NCI-H2196 (cell line): ENCODE measurements around the gene DTX3.
A peak's percentile ranks its signal among the peaks of the same experiment; 100 is the strongest.
"Not testable (repeated sequence)": the region's sequence is repeated elsewhere in the genome, so short reads cannot be mapped to it uniquely, and the experiment has no call there.

Experiments
- DNase-seq: peaks from one replicate; lab custom pipeline; 2025; ENCODE audit not compliant: unreplicated experiment; lab: John Stamatoyannopoulos, UW

DTX3 gene

DNA sequence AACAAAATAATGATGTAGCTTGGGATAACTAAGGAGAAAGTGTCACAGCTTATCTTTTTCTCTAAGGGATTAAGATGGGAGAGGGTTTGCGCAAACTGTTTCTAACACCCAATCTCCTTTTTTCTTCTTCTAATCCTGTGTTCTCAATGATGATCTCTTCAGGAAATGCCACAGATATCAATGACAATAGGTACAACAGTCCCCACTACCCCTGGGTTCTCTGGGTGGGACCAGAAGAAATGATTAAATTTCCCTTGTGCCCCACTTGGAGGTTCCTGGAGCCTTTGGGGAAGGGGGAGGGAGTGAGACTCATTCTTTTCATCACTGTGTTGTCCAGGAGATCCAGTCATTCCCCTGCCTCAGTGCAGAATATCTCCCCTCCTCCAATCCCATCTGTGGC lies 22.2 kb upstream of the DTX3 start:
- no peak for DNase-seq

DNA sequence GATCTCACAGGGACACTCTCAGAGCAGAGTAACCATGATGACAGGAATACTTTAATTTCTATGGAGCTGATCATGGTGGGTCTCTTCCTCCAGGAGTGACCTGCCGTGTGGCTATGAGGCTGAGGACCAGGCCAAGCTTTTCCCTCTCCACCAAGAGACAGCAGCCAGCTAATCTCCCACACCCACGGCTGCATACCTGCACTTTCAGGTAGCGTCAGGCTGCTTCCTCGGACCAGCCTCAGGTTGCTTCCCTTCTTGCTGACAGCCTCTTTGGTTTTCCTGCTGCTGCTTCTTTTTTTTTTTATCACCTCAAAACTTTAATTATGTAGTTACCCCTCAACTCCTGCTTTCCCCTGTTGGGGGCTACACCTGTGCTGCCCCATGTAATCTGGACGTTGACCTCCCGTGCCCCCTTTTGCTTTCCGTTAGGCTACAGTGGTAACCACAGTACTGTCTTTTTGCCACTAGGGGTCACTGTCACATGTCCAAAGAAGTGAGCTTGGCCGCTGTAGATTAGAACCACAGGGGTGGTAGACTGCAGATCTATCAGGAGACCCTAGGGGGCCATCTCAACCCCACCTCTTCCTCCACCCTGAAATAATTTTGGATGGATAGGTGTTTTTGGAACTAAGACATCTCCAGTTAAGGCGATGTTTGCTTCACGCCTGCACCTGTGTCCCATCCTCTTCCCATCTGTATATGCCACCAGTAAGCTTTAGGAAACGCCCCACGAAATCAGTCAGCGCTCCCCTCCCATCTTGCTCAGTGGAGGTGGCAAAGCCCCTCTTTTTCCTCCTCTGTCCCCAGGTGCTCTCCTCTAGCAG lies 21.4 kb upstream of the DTX3 start:
- peak; percentile 82 for DNase-seq

DNA sequence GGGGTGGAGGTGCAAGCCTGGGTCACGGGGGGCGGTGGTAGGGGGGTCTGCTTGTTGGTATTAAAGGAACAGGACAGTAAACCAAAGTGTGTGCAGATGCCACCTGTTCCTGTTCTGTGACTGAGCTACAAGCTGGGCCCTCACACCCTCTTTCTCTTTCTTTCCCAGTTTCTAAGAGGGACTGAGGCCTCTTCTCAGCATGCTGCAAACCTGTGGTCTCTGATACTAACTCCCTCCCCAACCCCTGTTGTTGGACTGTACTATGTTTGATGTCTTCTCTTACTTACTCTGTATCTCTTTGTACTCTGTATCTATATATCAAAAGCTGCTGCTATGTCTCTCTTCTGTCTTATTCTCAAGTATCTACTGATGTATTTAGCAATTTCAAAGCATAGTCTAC lies 20.6 kb upstream of the DTX3 start:
- DNase-seq = no peak

DNA sequence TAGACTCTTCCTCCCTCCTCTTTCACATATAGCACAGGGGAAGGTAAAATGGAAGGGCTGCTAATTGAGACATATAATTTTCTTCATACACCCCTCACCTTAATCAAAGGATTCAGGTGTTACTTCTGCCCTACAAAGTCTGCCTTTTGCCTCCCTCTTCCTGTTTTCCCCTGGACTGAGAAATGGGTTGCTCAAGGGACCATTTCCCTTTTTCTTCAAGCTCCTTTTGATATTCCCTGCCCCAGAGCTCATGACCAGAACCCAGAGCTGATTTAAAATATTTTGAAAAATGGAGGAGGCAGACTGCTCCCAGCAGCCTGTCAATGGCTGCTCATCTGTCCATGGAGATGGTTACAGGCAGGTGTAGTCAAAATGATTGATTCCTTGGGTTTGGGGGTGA lies 19.9 kb upstream of the DTX3 start:
- no peak for DNase-seq

DNA sequence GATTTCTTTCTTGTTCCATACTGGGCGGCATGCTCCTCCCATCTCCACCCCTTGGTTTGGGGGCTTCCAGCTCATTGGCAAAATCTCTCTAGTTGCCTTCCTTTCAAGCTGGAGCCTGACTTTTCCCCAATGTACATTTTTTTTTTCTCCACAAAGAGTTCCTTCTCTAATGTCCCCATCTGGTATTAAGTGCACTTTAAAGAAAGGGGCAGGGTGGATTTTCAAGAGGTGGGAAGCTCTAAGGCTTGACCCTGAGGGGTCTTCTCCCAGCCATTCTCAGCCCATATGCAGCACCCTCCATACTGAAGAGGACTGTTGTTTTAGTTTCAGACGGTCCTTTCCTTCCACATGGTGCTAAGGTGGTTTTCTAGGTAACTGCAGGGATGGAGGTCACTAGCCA lies 19.5 kb upstream of the DTX3 start:
- DNase-seq = no peak

DNA sequence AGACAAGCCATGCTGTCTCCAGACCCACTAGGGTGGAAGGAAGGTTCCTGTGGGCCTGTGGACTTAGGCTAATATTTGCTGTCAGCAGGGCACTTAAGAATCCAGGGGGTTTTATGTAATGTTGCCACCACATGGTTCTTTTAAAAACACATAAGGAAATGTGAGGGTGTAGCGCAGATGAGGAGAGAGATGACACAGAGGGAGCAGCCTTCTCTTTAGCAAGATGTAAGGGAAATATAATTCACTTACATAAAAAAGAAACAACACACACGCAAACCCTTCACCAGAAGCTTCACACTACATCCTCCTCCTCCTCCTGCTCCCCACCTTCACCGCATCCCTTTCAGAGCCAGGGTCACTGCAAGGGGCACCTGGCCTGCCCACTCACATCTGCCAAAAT lies 18.5 kb upstream of the DTX3 start:
- no peak for DNase-seq

DNA sequence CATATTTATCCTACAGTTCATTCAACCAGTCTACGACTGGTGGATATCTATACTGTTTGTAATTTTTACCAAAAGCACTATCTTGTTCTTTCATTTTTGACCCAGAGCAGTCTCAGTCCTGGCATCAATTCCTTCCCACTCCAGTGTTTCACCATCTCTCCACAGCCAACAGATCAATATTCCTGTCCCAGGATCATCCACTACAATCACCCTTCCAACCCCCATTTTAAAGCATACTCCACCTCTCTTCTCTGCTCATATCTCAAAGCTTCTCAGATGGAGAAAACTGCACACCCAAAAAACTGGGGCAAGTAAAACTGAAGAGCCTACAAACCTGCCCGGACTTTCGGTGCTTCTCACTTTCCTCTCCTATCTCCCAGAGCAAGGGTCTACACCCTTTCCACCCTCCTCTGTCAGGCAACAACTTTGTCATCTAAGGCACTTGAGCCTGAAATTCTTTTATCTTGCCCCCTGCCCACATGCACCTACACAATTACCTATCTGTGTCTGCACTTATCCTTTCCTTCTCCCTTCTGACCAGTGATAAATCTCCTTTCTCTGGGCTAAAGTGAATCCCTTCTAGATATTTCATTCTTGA lies 17.7 kb upstream of the DTX3 start:
- DNase-seq = no peak

DNA sequence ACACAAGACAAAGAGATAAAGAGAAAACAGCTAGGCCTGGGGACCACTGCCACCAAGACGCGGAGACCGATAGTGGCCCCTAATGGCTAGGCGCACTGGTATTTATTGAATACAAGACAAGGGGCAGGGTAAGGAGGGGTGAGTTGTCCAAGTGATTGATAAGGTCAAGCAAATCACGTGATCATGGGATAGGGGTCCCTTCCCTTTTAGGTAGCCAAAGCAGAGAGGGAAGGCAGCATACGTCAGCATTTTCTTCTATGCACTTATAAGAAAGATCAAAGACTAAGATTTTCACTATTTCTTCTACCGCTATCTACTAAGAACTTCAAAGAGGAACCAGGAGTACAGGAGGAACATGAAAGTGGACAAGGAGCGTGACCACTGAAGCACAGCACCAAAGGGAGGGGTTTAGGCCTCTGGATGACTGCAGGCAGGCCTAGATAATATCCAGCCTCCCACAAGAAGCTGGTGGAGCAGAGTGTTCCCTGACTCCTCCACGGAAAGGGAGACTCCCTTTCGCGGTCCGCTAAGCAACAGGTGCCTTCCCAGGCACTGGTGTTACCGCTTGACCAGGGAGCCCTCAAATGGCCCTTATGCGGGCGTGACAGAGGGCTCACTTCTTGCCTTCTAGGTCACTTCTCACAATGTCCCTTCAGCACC lies 15.5 kb upstream of the DTX3 start:
- not testable (repeated sequence) for DNase-seq

DNA sequence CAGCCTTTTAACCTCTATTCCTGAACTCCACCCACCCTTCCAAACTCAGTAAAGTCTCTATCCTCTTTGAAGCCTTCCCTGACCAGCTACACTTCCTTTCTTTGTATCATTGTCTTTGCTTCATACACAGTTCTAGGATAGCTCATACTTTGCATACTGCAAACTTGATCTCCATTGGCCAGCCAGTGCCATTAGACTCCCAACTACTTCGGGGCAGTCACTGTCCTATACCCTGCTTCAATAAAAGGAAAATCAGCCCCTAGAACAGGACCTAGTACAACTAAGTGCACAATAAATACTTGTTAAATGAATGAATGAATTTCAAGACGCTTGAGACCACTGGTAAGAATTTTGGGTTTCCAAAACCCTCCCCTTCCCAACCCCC lies 14.2 kb upstream of the DTX3 start:
- DNase-seq = no peak

DNA sequence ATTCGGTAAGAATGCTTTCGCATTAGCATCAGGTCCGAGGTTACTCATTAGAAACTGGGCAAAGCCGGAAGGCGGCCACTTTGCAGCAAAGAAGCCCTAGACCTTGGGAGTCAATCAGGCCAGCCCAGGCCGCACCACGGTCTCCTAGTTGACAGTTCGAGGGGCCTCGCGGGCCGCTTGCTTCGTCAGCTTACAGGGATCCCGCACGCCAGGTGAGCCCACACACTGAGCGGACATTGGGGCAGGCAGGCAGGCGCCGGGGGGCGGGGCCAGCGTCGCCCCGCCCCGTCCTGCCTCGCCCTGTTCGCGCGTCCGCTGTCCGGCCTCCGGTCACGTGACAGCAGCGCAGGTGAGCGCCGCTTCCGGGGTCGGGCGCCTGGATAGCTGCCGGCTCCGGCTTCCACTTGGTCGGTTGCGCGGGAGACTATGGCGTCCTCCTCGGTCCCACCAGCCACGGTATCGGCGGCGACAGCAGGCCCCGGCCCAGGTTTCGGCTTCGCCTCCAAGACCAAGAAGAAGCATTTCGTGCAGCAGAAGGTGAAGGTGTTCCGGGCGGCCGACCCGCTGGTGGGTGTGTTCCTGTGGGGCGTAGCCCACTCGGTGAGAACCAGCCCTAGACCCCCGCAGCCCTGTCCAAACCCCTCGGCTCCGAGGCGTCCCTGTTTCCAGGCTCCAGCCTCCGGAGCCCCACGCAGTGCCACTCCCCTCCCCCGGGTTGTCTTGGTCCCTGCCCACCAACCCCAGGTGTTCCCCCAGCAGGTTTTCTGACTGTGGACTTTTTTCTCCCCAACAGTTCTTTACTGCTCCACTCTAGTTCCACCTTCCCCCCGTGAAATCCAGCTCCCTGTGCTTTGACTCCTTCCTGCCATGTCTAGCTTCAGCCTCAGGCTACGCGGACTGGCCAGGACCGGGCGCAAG lies 13.5 kb upstream of the DTX3 start, which contains the start of gene PIP4K2C:
Gene PIP4K2C (plus strand): TSS at position 329 of the 918 bp plus-strand sequence. CDS start 98 bp downstream, at position 427.
- DNase-seq = peak; percentile 89

DNA sequence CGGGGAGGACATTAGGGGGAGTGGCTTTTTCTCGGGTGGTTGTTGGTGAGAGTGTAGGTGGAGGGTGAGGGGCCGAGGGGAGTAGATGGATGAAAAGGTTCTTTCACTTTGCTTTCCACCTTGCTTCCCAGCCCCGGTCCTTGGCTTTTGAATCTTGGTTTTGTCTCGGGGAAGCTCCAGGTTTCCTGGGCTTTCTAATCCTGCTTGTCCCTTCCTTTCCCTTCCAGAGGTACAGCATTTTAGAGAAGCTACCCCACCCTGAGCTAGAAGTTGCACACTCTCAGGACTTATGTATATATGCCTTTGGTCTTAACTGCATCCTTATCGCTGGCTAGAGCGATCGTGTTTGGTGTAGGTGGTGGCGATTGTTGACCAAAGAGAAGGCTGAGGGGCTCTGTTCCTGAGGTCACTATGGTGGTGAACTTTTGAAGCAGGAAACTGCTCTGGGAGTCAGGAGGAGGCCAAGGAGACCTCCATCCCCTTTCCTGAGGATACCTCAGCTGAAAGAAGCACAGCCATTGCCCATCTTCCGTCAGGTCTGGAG lies 12.8 kb upstream of the DTX3 start:
- DNase-seq = no peak

DNA sequence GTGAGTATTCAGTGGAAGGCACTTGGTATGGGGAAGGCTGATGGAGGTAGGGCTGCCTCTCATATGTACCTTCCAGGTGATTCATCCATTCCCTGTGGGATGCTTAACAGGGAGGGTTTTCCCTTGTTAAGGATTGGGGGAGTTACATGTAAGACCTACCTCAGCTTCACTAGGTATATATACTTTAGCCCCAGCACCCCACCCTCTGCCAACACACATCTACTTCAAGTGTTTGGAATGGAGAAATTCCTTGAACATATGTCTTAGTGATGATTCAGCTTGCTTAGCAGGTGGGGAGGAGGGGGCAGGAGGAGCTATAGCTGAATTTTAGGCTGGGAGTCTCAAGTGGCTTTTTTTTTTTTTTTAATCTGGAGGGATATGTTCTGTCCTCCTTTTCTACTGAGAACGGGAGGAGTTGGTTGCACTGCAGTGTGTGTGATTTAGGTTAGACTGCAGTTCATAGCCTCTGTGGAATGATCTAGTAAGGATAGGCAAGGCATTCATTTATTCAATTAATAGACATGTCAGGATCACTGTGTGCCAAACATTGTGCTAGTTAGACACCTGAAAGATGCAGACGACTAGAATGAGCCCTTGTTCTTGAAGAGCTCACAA lies 12.0 kb upstream of the DTX3 start:
- no peak for DNase-seq

DNA sequence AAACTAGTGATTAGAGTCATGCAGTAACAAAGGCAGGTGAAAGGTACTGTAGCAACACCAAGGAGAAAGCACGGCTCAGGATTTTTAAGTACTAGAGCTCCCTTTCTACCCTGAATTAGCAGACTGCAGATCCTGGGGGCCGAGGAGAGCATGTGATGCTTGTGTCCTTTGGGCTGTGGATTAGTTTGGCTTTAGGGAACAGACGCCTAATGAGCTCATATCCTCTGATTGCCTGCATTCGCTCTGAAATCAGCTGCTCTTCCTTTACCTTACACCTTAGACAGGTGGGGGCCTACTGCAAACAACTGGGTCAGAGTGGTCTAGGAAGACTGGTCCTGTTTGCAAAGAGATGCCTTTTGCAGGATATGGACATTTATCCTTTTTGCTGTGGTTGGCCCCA lies 11.4 kb upstream of the DTX3 start:
- no peak for DNase-seq

DNA sequence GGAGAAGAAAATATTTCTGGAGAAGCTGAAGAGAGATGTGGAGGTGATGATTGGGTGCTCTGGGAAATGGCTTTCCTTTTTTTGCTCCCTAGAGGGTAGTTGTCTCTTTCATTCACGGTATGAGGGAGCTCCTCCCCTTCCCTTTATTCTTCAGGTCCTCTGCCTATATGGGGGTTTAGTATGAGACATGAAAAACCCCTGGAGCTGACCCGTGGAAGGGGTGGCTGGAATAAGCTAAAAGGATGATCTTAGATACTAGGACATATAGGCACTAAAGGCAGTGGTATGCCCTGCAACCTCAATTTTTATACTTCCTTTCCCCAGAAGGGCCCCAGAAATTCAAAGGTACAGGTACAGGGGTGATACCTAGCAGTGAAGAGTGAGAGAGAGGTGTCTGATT lies 4.2 kb upstream of the DTX3 start:
- no peak for DNase-seq

DNA sequence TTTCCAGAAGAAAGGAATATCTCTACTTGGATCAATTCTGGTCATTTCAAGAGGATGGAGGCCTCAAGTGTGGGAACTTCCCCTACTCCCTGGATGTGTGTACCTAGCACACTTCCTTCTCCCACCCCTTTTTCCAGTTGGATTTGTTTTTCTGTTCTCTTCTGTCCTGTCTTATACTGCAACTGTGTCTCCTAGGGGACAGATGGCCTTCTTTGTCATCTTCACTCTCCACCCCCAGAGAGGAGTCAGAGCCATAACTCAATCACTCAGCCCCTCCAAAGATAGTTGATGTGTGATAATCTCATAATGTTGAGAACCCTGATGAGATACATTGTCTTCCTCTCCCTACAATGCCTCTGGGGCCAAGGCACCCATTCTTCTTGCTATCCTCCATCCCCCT lies 2.1 kb upstream of the DTX3 start:
- no peak for DNase-seq

DNA sequence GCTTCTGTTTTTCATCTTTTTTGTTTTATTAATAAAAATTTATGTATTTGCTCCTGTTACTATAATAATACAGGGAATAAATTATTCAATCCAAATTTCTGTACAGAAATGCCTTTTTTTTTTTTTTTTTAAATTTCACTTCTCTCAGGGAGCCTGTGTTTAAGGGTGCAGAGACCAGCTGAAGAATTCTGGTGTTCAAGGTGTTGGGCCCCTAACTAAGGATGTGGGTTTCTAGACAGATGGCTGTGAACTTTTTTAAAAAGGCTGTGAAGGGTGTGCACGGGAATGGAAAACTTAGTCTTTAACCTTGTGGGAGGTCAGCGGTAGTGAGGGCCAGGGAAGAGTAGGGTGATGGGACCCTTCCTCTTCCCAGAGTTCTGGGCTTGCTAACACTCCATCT lies 1.3 kb upstream of the DTX3 start:
- DNase-seq = no peak

DNA sequence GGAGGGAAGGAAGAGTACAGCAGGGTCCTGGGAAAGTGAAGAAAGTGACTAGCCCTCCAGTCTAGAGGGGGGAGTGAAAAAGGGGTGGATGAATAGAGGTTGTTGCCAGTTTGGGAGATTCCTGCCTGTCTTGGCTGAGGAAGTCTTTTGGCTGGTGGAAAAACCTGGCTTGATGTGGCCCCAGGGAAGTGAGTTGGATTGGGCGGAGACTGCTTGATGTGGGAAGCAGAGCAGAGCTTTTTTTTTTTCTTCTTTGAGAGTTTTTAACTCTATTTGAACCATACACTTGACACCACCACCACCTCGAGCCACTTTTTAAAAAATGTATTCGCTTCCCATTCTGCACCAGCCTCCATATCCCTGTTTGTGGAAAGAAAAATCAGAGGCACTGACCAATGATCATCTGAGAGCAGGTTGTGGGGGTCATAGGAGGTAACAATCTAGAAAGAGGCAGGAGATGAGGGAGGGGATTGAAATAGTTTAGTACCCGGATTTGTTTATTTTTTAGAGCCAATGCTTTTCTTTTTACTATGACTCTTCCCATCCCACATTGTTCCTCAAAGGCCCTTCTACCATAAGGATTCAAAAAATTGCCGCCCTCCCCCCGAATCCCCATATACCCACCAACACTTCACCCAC lies 690 bp upstream of the DTX3 start:
- DNase-seq = no peak

DNA sequence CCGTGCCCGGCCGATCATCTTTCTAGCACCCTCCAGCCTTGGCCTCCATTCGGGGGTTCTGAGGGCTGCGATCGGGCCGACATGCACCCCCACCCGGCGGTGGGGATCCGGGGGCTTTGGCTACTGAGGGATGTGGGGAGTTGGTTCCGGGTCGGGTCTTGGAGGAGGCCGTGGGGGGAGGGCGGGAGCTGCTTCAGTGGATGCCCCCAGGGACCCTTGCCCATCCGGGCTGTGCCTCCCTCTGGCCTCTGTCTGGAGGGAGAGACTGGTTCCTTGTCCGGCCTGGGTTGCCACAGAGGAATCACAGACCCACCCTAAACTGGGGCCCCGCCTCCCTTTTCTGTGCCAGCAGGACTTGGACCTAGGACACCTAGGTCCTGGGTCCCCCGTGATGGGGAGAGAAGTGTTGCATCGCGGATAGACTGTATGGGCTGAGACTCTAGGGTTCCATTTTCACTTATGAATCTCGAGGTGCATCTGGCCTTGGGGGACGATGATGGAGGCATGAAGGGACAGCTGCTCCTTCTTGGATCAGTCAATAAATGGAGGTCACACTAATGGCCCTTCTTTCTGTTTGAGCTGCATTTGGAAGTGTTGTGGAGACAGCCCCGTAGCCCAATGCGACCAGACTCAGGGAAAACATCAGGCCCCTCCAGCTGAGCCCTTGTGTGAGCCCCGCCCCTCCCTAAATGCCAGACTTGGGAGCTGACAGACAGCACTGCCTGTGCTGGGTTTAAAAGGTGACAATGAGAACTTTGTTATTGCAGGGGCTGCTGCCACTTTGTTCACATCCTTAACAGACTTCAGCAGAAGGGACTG lies 577 bp downstream of the DTX3 start:
- no peak for DNase-seq

DNA sequence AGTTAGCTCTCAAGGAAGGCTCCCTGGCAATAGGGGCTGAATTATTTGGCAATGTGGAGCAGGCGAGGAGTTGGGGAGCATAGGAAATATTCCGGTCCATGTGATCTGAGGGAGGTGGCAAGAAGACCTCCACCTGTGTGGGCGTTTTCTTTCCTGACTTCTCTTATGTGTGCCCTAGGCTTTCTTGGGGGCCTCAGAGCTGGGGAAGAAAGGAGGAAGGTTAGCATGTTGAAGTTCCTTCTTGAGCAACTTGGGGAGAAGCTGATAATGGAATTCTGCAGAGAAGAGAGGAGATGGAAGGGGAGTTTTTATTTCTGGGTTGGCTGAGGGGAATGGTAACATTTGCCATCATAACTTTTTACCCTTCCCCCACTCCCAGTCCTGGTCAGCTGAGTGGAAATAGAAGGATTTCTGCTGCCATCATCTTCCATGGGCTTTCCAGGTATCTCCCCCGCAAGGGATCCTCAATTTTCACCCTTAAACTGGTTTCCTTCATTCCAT lies 1.2 kb downstream of the DTX3 start:
- no peak for DNase-seq
